Suprapubic skin (tissue), 4 donors: ENCODE measurements around the gene SLITRK5. TPM values are rescaled to one million over a fixed set of nuclear protein-coding genes. Genes with fewer than 3 reads are reported as not detected.

Source experiments
- DNase-seq, 2 donors: peaks; one replicate each; pipeline ENCODE4 v3.0.0-alpha.2; 2019; ENCODE audit warnings: low spot score in 2 of 2
- H3K27ac ChIP-seq: fragments of 200-600 bp; sonication (generic); one replicate; pipeline ENCODE4 v1.5.1; 2019
- H3K27me3 ChIP-seq: fragments of 200-600 bp; sonication (generic); one replicate; pipeline ENCODE4 v1.5.1; 2019
- H3K36me3 ChIP-seq: fragments of 200-600 bp; sonication (generic); one replicate; pipeline ENCODE4 v1.5.1; 2019
- H3K4me1 ChIP-seq: fragments of 200-600 bp; sonication (generic); one replicate; pipeline ENCODE4 v1.5.1; 2019
- H3K4me3 ChIP-seq: fragments of 200-600 bp; sonication (generic); one replicate; pipeline ENCODE4 v1.5.1; 2019; ENCODE audit warnings: mild to moderate bottlenecking
- H3K9me3 ChIP-seq: fragments of 200-600 bp; sonication (generic); one replicate; pipeline ENCODE4 v1.5.1; 2019
- CTCF ChIP-seq, 2 donors: fragments of 200-600 bp in 1 of 2; fragments of 450-650 bp in 1 of 2; sonication (generic) in 1 of 2; IDR thresholded peaks; one replicate each; pipeline ENCODE4 v1.5.1; 2016 to 2019; ENCODE audit warnings: antibody characterized with exemption in 2 of 2, mild to moderate bottlenecking in 1 of 2, moderate library complexity in 1 of 2
- EP300 ChIP-seq: sonication (generic); formaldehyde crosslinking; IDR thresholded peaks from one replicate; pipeline ENCODE4 v1.6.1; 2017; ENCODE audit warnings: antibody characterized with exemption
- POLR2A ChIP-seq, 2 donors: fragments of 450-650 bp; IDR thresholded peaks; one replicate each; pipeline ENCODE4 v1.6.1; 2017; ENCODE audit warnings: antibody characterized with exemption in 2 of 2, mild to moderate bottlenecking in 2 of 2, moderate library complexity in 2 of 2
- POLR2AphosphoS5 ChIP-seq, 3 donors: sonication (generic); formaldehyde crosslinking; IDR thresholded peaks; one replicate each; pipeline ENCODE4 v1.6.1; 2017; ENCODE audit warnings: antibody characterized with exemption in 3 of 3
- WGBS: methylation state at CpG from one replicate; pipeline ENCODE4 v1.1.5; 2018; 5-methylcytosine and 5-hydroxymethylcytosine counted together
- total RNA-seq, 4 donors: library from RNA; depleted of rRNA; stranded (reverse); fragments of >200 nt; gene quantifications; one replicate each; pipeline ENCODE4 v1.1.0, GENCODE V29; 2016

The SLITRK5 gene, protein sequence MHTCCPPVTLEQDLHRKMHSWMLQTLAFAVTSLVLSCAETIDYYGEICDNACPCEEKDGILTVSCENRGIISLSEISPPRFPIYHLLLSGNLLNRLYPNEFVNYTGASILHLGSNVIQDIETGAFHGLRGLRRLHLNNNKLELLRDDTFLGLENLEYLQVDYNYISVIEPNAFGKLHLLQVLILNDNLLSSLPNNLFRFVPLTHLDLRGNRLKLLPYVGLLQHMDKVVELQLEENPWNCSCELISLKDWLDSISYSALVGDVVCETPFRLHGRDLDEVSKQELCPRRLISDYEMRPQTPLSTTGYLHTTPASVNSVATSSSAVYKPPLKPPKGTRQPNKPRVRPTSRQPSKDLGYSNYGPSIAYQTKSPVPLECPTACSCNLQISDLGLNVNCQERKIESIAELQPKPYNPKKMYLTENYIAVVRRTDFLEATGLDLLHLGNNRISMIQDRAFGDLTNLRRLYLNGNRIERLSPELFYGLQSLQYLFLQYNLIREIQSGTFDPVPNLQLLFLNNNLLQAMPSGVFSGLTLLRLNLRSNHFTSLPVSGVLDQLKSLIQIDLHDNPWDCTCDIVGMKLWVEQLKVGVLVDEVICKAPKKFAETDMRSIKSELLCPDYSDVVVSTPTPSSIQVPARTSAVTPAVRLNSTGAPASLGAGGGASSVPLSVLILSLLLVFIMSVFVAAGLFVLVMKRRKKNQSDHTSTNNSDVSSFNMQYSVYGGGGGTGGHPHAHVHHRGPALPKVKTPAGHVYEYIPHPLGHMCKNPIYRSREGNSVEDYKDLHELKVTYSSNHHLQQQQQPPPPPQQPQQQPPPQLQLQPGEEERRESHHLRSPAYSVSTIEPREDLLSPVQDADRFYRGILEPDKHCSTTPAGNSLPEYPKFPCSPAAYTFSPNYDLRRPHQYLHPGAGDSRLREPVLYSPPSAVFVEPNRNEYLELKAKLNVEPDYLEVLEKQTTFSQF
- total RNA-seq: under 1 TPM; 0.18 to 0.97 (median 0.24) TPM

- H3K9me3 ChIP-seq: no peaks in the 10 kb centered on the region
- WGBS: under 1% methylated on average over 21 of the region's 43 CpGs
- H3K27me3 ChIP-seq: peaks cover 57% of the 10 kb centered on the region
- no peak within 1 kb of the TSS for H3K27ac ChIP-seq
- peaks cover 41% of the 10 kb centered on the region for H3K4me1 ChIP-seq
- H3K36me3 ChIP-seq: no peaks in the 10 kb centered on the region
- H3K4me3 ChIP-seq: peak within 1 kb of the TSS; percentile 61
- TF ChIP-seq POLR2A (IDR thresholded peaks at IDR 0.05): no peak
- peak; percentile 6 to 81 for TF ChIP-seq CTCF (IDR thresholded peaks at IDR 0.05)
- peak; percentile 81 to 83 for DNase-seq
Measured at GRCh38 chr13:87671031-87671752, at the start of gene SLITRK5. SLITRK5 (plus strand) TSS chr13:87671371; CDS start chr13:87675389, 4,018 bp downstream.

DNA sequence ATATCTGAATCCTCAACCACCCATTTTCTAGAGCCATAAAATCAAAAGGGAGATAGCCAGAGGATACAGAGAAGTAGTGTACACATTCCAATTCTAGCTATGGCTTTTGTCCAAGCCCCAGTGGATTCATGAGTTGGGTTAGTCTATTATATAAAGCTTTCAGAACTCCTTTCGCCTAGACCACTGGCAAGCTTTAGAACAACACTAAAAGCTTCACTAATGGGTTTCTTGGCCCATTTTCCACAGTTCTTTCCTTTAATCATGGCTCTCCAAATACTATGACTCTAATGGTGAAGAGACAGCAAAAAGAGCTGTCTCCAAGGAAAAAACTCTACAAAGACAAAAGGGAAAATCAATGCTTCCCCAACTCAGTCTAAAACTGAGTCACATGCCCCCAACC is 48.2 kb upstream of the SLITRK5 start:
- WGBS: 56% methylated on average over 1 of the region's 1 CpG
- H3K27ac ChIP-seq: no peak overlapping the region
- no peaks in the 10 kb centered on the region for H3K27me3 ChIP-seq
- H3K36me3 ChIP-seq: no peaks in the 10 kb centered on the region
- H3K4me3 ChIP-seq: no peak overlapping the region
- H3K9me3 ChIP-seq: no peaks in the 10 kb centered on the region
- DNase-seq: no peak
- H3K4me1 ChIP-seq: no peaks in the 10 kb centered on the region
- TF ChIP-seq EP300 (no peak), POLR2AphosphoS5 (IDR thresholded peaks at IDR 0.05) (no peak), POLR2A (IDR thresholded peaks at IDR 0.05) (no peak), CTCF (IDR thresholded peaks at IDR 0.05) (no peak)

- no peaks in the 10 kb centered on the region for H3K27me3 ChIP-seq
- no peak for DNase-seq
- no peak overlapping the region for H3K27ac ChIP-seq
- no peak for TF ChIP-seq POLR2AphosphoS5 (IDR thresholded peaks at IDR 0.05)
- TF ChIP-seq POLR2A (IDR thresholded peaks at IDR 0.05): no peak
- no peak for TF ChIP-seq CTCF (IDR thresholded peaks at IDR 0.05)
- TF ChIP-seq EP300: no peak
- H3K9me3 ChIP-seq: no peaks in the 10 kb centered on the region
- 21% methylated on average over 2 of the region's 2 CpGs for WGBS
- no peaks in the 10 kb centered on the region for H3K4me1 ChIP-seq
- no peaks in the 10 kb centered on the region for H3K36me3 ChIP-seq
- H3K4me3 ChIP-seq: no peak overlapping the region
Measured at GRCh38 chr13:87656306-87656705, 14.9 kb upstream of the SLITRK5 start.

GRCh38 chr13:87661471-87661870 is 9.7 kb upstream of the SLITRK5 start:
- 36% methylated on average over 3 of the region's 3 CpGs for WGBS
- TF ChIP-seq POLR2AphosphoS5 (IDR thresholded peaks at IDR 0.05) (no peak), CTCF (IDR thresholded peaks at IDR 0.05) (no peak), EP300 (no peak), POLR2A (IDR thresholded peaks at IDR 0.05) (no peak)

More at GRCh38 chr13:87661471-87661870, 9.7 kb upstream of the SLITRK5 start:
- Histone ChIP-seq H3K27me3 (no peaks in the 10 kb centered on the region), H3K4me1 (no peaks in the 10 kb centered on the region), H3K27ac (no peak overlapping the region), H3K4me3 (no peak overlapping the region), H3K36me3 (no peaks in the 10 kb centered on the region), H3K9me3 (no peaks in the 10 kb centered on the region)
- no peak for DNase-seq
